Measurements from ENCODE around the gene SMIM1. TPM values are rescaled to one million over a fixed set of nuclear protein-coding genes. Genes with fewer than 3 reads are reported as not detected.

Gene SMIM1
- total RNA-seq, 4 donors from 2014 or later, result 2.6 to 8.4 (median 4.7) TPM; not detected in 1

DNA sequence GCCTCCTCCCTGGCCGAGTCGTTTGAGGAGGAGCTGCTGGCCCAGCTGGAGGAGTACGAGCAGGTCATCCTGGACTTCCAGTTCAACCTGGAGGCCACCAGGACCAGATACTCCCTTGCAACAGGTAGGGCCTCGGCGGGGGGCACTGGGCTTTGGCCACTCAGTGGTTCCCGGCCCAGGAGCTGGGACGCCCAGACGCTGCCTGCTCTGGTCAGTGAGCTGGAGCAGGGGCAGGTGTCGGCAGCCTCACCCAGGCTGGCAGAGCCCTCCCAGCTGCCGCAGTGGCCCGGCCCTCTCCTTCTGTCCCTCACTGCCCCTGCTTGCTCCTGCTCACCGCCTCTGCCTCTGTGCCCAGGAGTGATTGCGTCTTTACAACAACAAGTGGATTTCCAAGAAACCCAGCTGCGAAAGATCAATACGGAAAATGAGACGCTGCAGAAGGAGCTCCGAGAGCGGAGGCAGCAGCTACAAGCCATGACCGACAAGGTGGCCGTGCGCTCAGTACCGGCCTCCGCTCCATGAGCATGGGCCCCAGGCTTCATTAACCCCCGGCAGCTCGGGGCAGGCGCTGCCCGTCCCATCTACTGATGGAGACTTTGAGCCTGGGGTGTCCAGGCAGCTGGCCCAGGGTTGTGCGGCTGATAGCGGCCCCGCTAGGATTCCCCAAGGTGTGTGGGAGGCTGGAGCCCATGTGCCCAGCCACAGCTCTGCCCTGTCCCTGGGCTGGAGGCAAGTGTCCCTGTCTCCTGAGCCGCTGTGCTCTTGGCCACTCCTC lies 9.0 kb upstream of the SMIM1 start:
- Histone ChIP-seq H3K36me3 (no peaks in the 10 kb centered on the region), H3K27ac (no peak overlapping the region), H3K4me3 (no peak overlapping the region), H3K27me3 (peaks cover 61% of the 10 kb centered on the region), H3K9me3 (peaks cover 0 to 13% (median 0%) of the 10 kb centered on the region in 3 donors), H3K4me1 (no peaks in the 10 kb centered on the region)
- no peak for TF ChIP-seq CTCF (IDR thresholded peaks at IDR 0.05)
- no peak for TF ChIP-seq EP300 (IDR thresholded peaks at IDR 0.05)
- no peak for TF ChIP-seq POLR2AphosphoS5 (IDR thresholded peaks at IDR 0.05)
- no peak for TF ChIP-seq POLR2A (IDR thresholded peaks at IDR 0.05)
- WGBS, 2 donors (ENCODE audit: low coverage in 1 of 2), result 47 to 82% methylated on average over 6 to 8 of the region's 31 CpGs
- ATAC-seq, result no peak

GRCh38 chr1:3767328-3767925 lies 5.1 kb upstream of the SMIM1 start:
- no peaks in the 10 kb centered on the region for H3K9me3 ChIP-seq
- no peak overlapping the region for H3K27ac ChIP-seq
- ATAC-seq, result no peak
- peaks cover 0 to 18% (median 8%) of the 10 kb centered on the region in 3 donors for H3K4me1 ChIP-seq
- H3K4me3 ChIP-seq, result no peak overlapping the region
- WGBS, 2 donors (ENCODE audit: low coverage in 1 of 2), result 100% methylated on average over 1 to 2 of the region's 17 CpGs
- H3K36me3 ChIP-seq, result no peaks in the 10 kb centered on the region
- TF ChIP-seq CTCF (IDR thresholded peaks at IDR 0.05) (no peak), POLR2AphosphoS5 (IDR thresholded peaks at IDR 0.05) (no peak), POLR2A (IDR thresholded peaks at IDR 0.05) (no peak), EP300 (IDR thresholded peaks at IDR 0.05) (no peak)
- H3K27me3 ChIP-seq, result peaks cover 26% of the 10 kb centered on the region

- no peak overlapping the region for H3K4me3 ChIP-seq
- WGBS, 2 donors (ENCODE audit: low coverage in 1 of 2), result 80% methylated on average over 2 of the region's 22 CpGs; no CpG with 5 or more reads in 1 of the 2 donors
- H3K27me3 ChIP-seq, result peaks cover 11% of the 10 kb centered on the region
- no peaks in the 10 kb centered on the region for H3K36me3 ChIP-seq
- H3K9me3 ChIP-seq, result no peaks in the 10 kb centered on the region
- no peak overlapping the region for H3K27ac ChIP-seq
- peaks cover 0 to 31% (median 8%) of the 10 kb centered on the region in 3 donors for H3K4me1 ChIP-seq
- no peak for ATAC-seq
- no peak for TF ChIP-seq EP300 (IDR thresholded peaks at IDR 0.05)
- TF ChIP-seq POLR2AphosphoS5 (IDR thresholded peaks at IDR 0.05), result no peak
- TF ChIP-seq POLR2A (IDR thresholded peaks at IDR 0.05), result no peak
- TF ChIP-seq CTCF (IDR thresholded peaks at IDR 0.05), result no peak
Measured at GRCh38 chr1:3768811-3769390, 3.6 kb upstream of the SMIM1 start.

- 100% methylated on average over 3 of the region's 16 CpGs; no CpG with 5 or more reads in 1 of the 2 donors for WGBS, 2 donors (ENCODE audit: low coverage in 1 of 2)
- no peak for ATAC-seq
- H3K4me3 ChIP-seq, result no peak overlapping the region
- no peaks in the 10 kb centered on the region for H3K9me3 ChIP-seq
- H3K27ac ChIP-seq, result no peak overlapping the region
- H3K27me3 ChIP-seq, result peaks cover 7% of the 10 kb centered on the region
- no peaks in the 10 kb centered on the region for H3K36me3 ChIP-seq
- peaks cover 0 to 44% (median 8%) of the 10 kb centered on the region in 3 donors for H3K4me1 ChIP-seq
- TF ChIP-seq POLR2AphosphoS5 (IDR thresholded peaks at IDR 0.05) (no peak), EP300 (IDR thresholded peaks at IDR 0.05) (no peak), CTCF (IDR thresholded peaks at IDR 0.05) (no peak), POLR2A (IDR thresholded peaks at IDR 0.05) (no peak)
Measured at GRCh38 chr1:3770047-3770765, 2.3 kb upstream of the SMIM1 start.

Data from gastroesophageal sphincter (tissue), 4 donors.